ENCODE results near the gene OR52B6.

- TF ChIP-seq ZBTB11 (tag by site-specific recombination; conservative IDR thresholded peaks at IDR 0.05; ENCODE audit: low read depth) (no peak), CTCF (tag by site-specific recombination; IDR thresholded peaks at IDR 0.05) (no peak), ZNF707 (tag by site-specific recombination; IDR thresholded peaks at IDR 0.05) (no peak), BCL6B (tag by site-specific recombination; IDR thresholded peaks at IDR 0.05) (no peak), ZNF114 (tag by site-specific recombination; IDR thresholded peaks at IDR 0.05) (no peak), ZBTB21 (tag by site-specific recombination; IDR thresholded peaks at IDR 0.05) (no peak), FEZF1 (tag by site-specific recombination; IDR thresholded peaks at IDR 0.05) (no peak), ZNF423 (tag by site-specific recombination; IDR thresholded peaks at IDR 0.05) (no peak), ZNF621 (tag by site-specific recombination; IDR thresholded peaks at IDR 0.05) (no peak)
Measured at GRCh38 chr11:5557751-5558150, 22.9 kb upstream of the OR52B6 start.
